ENCODE data around the gene LCP1.

The LCP1 gene

DNA sequence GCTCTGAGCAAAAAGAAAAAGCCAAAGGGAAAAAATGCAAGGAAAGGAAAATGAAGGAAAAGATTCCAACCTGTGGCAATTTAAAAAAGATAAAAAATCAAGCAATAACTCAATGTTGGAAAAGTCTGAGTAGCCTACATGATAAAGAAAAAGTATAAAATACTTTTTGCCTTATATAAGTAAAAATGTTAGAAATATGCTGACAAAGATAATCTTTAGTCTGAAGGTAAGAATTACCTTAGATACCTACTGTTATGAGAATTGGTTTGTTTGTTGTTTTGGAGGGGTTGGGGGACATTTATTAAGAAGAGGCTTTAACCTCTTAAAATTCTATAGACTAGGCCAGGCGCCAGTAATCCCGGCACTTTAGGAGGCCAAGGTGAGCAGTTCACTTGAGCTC, 47.5 kb downstream of the LCP1 start:
- TF ChIP-seq, protein P1, sequence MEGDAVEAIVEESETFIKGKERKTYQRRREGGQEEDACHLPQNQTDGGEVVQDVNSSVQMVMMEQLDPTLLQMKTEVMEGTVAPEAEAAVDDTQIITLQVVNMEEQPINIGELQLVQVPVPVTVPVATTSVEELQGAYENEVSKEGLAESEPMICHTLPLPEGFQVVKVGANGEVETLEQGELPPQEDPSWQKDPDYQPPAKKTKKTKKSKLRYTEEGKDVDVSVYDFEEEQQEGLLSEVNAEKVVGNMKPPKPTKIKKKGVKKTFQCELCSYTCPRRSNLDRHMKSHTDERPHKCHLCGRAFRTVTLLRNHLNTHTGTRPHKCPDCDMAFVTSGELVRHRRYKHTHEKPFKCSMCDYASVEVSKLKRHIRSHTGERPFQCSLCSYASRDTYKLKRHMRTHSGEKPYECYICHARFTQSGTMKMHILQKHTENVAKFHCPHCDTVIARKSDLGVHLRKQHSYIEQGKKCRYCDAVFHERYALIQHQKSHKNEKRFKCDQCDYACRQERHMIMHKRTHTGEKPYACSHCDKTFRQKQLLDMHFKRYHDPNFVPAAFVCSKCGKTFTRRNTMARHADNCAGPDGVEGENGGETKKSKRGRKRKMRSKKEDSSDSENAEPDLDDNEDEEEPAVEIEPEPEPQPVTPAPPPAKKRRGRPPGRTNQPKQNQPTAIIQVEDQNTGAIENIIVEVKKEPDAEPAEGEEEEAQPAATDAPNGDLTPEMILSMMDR (IDR thresholded peaks at IDR 0.05; ENCODE audit: low read depth, low read length), result no peak
- in situ Hi-C loops (cut with HindIII; ENCODE audit: low sequenced_read_pairs), result no loop called here
- DNase-seq (ENCODE audit: low read depth, low spot score), result no peak
- no peak overlapping the region for H3K4me3 ChIP-seq (ENCODE audit: low read depth, low read length)

DNA sequence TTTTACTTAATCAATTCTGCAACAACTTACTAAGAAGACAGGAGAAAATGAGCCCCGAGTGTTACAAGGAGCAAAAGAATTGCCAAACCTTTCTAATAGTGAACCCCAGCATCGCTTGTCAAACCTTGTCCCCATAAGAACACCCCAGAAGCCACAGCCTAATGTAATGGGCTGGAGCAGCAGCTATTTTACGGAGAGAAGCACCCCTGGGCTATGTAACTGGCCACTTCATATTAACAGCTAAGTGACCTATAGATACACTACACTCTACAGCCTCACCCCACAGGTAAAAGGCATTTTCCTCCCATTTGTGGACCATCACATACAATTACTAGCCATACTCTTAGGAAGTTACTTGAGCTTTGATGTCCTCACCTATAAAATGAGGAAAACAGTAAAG, 49.9 kb downstream of the LCP1 start:
- DNase-seq (ENCODE audit: low read depth, low spot score), result no peak
- TF ChIP-seq, protein P1 (IDR thresholded peaks at IDR 0.05; ENCODE audit: low read depth, low read length), result no peak
- no peak overlapping the region for H3K4me3 ChIP-seq (ENCODE audit: low read depth, low read length)
- in situ Hi-C loops (cut with HindIII; ENCODE audit: low sequenced_read_pairs), result no loop called here

DNA sequence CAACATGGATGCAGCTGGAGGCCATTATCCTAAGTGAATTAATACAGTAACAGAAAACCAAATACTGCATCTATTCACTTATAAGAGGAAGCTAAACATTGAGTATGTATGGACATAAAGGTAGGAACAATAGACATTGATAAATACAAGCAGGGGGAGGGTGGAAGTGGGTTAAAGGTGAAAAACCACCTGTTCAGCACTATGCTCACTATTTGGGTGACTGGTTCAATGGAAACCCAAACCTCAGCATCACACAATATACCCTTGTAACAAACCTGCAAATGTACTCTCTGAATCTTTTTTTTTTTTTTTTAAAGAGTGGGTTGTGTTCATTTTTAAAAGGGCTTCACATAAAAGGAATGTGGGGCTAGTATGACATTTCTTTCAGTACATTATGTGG, 50.3 kb downstream of the LCP1 start:
- in situ Hi-C loops (cut with HindIII; ENCODE audit: low sequenced_read_pairs), result no loop called here
- no peak for DNase-seq (ENCODE audit: low read depth, low spot score)
- no peak overlapping the region for H3K4me3 ChIP-seq (ENCODE audit: low read depth, low read length)
- TF ChIP-seq, protein P1 (IDR thresholded peaks at IDR 0.05; ENCODE audit: low read depth, low read length), result no peak

DNA sequence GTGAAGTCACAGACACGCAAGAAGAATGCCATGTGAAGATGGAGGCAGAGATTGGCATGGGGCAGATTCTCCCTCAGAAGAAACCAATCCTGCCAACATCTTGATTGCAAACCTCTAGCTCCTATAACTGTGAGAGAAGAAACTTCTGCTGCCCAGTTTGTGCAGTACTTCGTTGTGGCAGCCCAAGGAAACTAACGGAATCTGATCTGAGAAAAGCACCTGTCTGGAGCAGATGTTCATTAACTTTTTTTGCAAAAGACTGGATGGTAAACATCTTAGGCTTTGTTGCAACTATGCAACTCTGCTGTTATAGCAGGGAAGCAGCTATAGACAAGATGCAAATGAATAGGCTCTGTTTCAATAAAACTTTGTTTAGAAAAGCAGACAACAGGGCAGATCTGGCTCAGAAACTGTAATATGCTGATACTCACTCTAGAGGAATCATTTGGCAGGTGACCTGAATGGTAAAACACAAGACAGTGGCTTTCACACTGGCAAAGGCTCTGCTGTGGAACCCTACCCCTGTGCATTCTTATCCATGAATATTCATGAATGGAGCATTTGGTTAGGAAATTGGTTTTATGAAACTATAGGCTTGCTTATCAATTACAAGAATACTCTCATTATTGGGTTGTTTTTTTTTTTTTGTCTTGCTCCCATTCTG, 51.9 kb downstream of the LCP1 start:
- TF ChIP-seq, protein P1 (IDR thresholded peaks at IDR 0.05; ENCODE audit: low read depth, low read length), result no peak
- no peak for DNase-seq (ENCODE audit: low read depth, low spot score)
- no peak overlapping the region for H3K4me3 ChIP-seq (ENCODE audit: low read depth, low read length)
- in situ Hi-C loops (cut with HindIII; ENCODE audit: low sequenced_read_pairs), result no loop called here

DNA sequence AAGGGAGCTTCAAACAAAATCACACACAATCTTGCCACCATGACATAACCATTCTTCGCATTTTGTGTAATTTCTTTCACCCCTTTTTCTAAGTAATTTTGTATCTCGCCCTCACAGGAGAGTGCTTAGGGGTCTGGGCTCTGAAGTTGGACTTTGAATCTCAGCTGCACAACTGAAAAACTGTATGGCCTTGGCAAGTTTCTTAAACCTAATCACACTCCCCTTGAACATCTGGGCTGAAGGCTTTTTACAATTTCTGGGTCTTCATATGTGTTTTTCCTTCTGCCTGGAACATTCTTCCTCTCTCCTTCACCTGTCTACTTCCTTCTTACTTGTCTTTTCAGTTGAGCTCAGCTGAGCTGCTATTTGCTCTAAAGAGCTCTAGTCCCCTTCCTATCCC, 52.9 kb downstream of the LCP1 start:
- in situ Hi-C loops (cut with HindIII; ENCODE audit: low sequenced_read_pairs), result no loop called here
- TF ChIP-seq, protein P1 (IDR thresholded peaks at IDR 0.05; ENCODE audit: low read depth, low read length), result no peak
- no peak overlapping the region for H3K4me3 ChIP-seq (ENCODE audit: low read depth, low read length)
- DNase-seq (ENCODE audit: low read depth, low spot score), result no peak

DNA sequence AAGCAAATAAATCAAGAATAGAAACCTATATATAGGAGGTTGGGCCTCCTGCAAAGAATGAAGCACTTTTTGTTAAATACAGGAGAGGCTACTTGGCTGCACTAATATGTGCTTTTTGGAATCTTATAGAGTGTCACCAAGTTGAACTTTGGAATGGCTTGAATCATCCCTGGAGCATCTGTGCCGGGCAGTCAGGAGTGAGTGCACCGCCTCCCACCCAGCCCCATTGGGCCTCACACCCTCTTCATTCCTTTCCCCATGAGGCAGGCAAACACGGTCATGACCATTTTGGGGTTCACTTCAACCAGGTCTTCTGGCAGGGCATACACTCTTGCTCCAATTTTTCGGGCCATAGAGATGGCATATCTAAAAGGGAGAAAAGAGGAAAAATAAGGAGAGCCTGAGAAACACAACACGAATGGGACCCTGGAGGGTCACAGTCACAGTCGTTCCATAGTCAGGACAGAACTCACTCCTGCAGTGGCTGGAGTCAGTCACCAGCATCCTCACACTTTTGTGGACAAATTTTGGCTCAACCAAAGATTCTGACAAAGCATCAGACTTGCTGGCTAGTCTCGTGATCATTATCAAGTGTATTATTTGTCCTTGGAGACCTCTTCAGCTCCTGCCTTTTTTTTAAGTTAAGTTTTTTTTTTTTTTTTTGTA, 54.5 kb downstream of the LCP1 start:
- in situ Hi-C loops (cut with HindIII; ENCODE audit: low sequenced_read_pairs), result no loop called here
- no peak overlapping the region for H3K4me3 ChIP-seq (ENCODE audit: low read depth, low read length)
- TF ChIP-seq, protein P1 (IDR thresholded peaks at IDR 0.05; ENCODE audit: low read depth, low read length), result no peak
- DNase-seq (ENCODE audit: low read depth, low spot score), result no peak
